ENCODE results near the gene LHFPL3. TPM values are rescaled to one million over a fixed set of nuclear protein-coding genes. Genes with fewer than 3 reads are reported as not detected.

Gene LHFPL3
- total and polyA plus RNA-seq, 2 experiments from 2014 or later: 0.24 TPM; not detected in 1

DNA sequence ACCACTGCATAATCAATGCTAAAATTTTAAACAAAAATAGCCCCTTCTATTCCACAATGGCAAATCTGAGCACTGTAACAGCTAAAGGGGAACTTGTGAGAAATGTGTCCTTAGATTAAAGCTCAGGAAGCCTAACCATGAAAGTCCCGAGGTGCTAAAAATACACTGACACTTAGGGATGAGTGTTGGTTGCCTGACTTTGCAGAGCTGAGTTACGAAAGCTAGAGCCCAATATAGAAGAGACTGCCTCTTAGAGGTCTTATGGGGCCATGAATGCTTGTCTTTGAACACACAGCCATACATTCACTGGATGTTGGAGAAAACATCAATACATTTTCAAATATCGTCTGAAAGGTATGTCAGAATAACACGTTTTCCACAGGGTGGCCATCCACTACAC lies 209.7 kb downstream of the LHFPL3 start:
- TF ChIP-seq POLR2AphosphoS5 (IDR thresholded peaks at IDR 0.05; ENCODE audit: low read depth) (no peak), CREB1 (CRISPR knock-in tag; IDR thresholded peaks at IDR 0.05; ENCODE audit: low read depth) (no peak), JUNB (IDR thresholded peaks at IDR 0.05; ENCODE audit: unreplicated experiment) (no peak), ZNF331 (CRISPR knock-in tag; IDR thresholded peaks at IDR 0.05; ENCODE audit: low read depth) (no peak), NANOG (IDR thresholded peaks at IDR 0.05; ENCODE audit: borderline replicate concordance) (no peak), EZH2 (IDR thresholded peaks at IDR 0.05; ENCODE audit: low read depth, unreplicated experiment) (no peak), EZH2phosphoT487 (IDR thresholded peaks at IDR 0.05; ENCODE audit: unreplicated experiment) (no peak), ZNF114 (CRISPR knock-in tag; IDR thresholded peaks at IDR 0.05) (no peak), STAT1 (IDR thresholded peaks at IDR 0.05; ENCODE audit: unreplicated experiment) (no peak)
- TF ChIP-seq, protein P1, sequence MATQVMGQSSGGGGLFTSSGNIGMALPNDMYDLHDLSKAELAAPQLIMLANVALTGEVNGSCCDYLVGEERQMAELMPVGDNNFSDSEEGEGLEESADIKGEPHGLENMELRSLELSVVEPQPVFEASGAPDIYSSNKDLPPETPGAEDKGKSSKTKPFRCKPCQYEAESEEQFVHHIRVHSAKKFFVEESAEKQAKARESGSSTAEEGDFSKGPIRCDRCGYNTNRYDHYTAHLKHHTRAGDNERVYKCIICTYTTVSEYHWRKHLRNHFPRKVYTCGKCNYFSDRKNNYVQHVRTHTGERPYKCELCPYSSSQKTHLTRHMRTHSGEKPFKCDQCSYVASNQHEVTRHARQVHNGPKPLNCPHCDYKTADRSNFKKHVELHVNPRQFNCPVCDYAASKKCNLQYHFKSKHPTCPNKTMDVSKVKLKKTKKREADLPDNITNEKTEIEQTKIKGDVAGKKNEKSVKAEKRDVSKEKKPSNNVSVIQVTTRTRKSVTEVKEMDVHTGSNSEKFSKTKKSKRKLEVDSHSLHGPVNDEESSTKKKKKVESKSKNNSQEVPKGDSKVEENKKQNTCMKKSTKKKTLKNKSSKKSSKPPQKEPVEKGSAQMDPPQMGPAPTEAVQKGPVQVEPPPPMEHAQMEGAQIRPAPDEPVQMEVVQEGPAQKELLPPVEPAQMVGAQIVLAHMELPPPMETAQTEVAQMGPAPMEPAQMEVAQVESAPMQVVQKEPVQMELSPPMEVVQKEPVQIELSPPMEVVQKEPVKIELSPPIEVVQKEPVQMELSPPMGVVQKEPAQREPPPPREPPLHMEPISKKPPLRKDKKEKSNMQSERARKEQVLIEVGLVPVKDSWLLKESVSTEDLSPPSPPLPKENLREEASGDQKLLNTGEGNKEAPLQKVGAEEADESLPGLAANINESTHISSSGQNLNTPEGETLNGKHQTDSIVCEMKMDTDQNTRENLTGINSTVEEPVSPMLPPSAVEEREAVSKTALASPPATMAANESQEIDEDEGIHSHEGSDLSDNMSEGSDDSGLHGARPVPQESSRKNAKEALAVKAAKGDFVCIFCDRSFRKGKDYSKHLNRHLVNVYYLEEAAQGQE (IDR thresholded peaks at IDR 0.05; ENCODE audit: unreplicated experiment): no peak
- TF ChIP-seq, protein P2, sequence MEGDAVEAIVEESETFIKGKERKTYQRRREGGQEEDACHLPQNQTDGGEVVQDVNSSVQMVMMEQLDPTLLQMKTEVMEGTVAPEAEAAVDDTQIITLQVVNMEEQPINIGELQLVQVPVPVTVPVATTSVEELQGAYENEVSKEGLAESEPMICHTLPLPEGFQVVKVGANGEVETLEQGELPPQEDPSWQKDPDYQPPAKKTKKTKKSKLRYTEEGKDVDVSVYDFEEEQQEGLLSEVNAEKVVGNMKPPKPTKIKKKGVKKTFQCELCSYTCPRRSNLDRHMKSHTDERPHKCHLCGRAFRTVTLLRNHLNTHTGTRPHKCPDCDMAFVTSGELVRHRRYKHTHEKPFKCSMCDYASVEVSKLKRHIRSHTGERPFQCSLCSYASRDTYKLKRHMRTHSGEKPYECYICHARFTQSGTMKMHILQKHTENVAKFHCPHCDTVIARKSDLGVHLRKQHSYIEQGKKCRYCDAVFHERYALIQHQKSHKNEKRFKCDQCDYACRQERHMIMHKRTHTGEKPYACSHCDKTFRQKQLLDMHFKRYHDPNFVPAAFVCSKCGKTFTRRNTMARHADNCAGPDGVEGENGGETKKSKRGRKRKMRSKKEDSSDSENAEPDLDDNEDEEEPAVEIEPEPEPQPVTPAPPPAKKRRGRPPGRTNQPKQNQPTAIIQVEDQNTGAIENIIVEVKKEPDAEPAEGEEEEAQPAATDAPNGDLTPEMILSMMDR (conservative IDR thresholded peaks at IDR 0.05; ENCODE audit: low read depth in 2 of 2): no peak
- TF ChIP-seq, protein P3, sequence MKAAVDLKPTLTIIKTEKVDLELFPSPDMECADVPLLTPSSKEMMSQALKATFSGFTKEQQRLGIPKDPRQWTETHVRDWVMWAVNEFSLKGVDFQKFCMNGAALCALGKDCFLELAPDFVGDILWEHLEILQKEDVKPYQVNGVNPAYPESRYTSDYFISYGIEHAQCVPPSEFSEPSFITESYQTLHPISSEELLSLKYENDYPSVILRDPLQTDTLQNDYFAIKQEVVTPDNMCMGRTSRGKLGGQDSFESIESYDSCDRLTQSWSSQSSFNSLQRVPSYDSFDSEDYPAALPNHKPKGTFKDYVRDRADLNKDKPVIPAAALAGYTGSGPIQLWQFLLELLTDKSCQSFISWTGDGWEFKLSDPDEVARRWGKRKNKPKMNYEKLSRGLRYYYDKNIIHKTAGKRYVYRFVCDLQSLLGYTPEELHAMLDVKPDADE (IDR thresholded peaks at IDR 0.05): no peak
- TF ChIP-seq, protein P4, sequence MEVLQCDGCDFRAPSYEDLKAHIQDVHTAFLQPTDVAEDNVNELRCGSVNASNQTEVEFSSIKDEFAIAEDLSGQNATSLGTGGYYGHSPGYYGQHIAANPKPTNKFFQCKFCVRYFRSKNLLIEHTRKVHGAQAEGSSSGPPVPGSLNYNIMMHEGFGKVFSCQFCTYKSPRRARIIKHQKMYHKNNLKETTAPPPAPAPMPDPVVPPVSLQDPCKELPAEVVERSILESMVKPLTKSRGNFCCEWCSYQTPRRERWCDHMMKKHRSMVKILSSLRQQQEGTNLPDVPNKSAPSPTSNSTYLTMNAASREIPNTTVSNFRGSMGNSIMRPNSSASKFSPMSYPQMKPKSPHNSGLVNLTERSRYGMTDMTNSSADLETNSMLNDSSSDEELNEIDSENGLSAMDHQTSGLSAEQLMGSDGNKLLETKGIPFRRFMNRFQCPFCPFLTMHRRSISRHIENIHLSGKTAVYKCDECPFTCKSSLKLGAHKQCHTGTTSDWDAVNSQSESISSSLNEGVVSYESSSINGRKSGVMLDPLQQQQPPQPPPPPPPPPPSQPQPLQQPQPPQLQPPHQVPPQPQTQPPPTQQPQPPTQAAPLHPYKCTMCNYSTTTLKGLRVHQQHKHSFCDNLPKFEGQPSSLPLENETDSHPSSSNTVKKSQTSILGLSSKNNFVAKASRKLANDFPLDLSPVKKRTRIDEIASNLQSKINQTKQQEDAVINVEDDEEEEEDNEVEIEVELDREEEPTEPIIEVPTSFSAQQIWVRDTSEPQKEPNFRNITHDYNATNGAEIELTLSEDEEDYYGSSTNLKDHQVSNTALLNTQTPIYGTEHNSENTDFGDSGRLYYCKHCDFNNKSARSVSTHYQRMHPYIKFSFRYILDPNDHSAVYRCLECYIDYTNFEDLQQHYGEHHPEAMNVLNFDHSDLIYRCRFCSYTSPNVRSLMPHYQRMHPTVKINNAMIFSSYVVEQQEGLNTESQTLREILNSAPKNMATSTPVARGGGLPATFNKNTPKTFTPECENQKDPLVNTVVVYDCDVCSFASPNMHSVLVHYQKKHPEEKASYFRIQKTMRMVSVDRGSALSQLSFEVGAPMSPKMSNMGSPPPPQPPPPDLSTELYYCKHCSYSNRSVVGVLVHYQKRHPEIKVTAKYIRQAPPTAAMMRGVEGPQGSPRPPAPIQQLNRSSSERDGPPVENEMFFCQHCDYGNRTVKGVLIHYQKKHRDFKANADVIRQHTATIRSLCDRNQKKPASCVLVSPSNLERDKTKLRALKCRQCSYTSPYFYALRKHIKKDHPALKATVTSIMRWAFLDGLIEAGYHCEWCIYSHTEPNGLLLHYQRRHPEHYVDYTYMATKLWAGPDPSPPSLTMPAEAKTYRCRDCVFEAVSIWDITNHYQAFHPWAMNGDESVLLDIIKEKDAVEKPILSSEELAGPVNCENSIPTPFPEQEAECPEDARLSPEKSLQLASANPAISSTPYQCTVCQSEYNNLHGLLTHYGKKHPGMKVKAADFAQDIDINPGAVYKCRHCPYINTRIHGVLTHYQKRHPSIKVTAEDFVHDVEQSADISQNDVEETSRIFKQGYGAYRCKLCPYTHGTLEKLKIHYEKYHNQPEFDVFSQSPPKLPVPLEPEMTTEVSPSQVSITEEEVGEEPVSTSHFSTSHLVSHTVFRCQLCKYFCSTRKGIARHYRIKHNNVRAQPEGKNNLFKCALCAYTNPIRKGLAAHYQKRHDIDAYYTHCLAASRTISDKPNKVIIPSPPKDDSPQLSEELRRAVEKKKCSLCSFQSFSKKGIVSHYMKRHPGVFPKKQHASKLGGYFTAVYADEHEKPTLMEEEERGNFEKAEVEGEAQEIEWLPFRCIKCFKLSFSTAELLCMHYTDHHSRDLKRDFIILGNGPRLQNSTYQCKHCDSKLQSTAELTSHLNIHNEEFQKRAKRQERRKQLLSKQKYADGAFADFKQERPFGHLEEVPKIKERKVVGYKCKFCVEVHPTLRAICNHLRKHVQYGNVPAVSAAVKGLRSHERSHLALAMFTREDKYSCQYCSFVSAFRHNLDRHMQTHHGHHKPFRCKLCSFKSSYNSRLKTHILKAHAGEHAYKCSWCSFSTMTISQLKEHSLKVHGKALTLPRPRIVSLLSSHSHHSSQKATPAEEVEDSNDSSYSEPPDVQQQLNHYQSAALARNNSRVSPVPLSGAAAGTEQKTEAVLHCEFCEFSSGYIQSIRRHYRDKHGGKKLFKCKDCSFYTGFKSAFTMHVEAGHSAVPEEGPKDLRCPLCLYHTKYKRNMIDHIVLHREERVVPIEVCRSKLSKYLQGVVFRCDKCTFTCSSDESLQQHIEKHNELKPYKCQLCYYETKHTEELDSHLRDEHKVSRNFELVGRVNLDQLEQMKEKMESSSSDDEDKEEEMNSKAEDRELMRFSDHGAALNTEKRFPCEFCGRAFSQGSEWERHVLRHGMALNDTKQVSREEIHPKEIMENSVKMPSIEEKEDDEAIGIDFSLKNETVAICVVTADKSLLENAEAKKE (CRISPR knock-in tag; IDR thresholded peaks at IDR 0.05): no peak
- H3K9me3 Mint-ChIP-seq: no peaks in the 10 kb centered on the region

More for the DNA sequence above, 209.7 kb downstream of the LHFPL3 start:
- DNase-seq (ENCODE audit: low spot score) (no peak), ATAC-seq (no peak)
- Mint-ChIP-seq H3K27me3 (ENCODE audit: insufficient read depth, low read depth, poor library complexity) (no peaks in the 10 kb centered on the region), H3K36me3 (ENCODE audit: low read depth) (no peaks in the 10 kb centered on the region), H3K4me1 (no peaks in the 10 kb centered on the region), H3K4me3 (no peak overlapping the region), H3K27ac (no peak overlapping the region)
- no peak overlapping the region for H3K4me3 ChIP-seq
- no peaks in the 10 kb centered on the region for H3K27me3 ChIP-seq (ENCODE audit: insufficient read depth)
- 0 out of 2 replicates have a peak, but pooled peaks cover 9% of the 10 kb centered on the region for H3K9me2 ChIP-seq (ENCODE audit: insufficient read depth)
- no peak overlapping the region for H3K4me2 ChIP-seq
- H4K20me1 ChIP-seq (replicated peaks; ENCODE audit: insufficient read depth): no peaks in the 10 kb centered on the region
- no peaks in the 10 kb centered on the region for H3F3A ChIP-seq (replicated peaks; ENCODE audit: low read depth)
- no peaks in the 10 kb centered on the region for H3K36me3 ChIP-seq (ENCODE audit: insufficient read depth)
- H3K4me1 ChIP-seq (ENCODE audit: insufficient read depth): no peaks in the 10 kb centered on the region
- H3K27ac ChIP-seq (ENCODE audit: low read depth): no peak overlapping the region
- H3K79me2 ChIP-seq (replicated peaks; ENCODE audit: insufficient read depth): no peaks in the 10 kb centered on the region; the same call in 1 of the 2 replicates
- H2AFZ ChIP-seq: no peak overlapping the region
